AML-193 (cell line): ENCODE results near the gene NSMCE4A.
"Not testable (repeated sequence)": the region's sequence is repeated elsewhere in the genome, so short reads cannot be mapped to it uniquely, and the experiment has no call there.

Source experiments
- DNase-seq, 2 experiments: peaks; one replicate each; lab custom pipeline; 2025; lab: John Stamatoyannopoulos, UW

NSMCE4A gene

DNA sequence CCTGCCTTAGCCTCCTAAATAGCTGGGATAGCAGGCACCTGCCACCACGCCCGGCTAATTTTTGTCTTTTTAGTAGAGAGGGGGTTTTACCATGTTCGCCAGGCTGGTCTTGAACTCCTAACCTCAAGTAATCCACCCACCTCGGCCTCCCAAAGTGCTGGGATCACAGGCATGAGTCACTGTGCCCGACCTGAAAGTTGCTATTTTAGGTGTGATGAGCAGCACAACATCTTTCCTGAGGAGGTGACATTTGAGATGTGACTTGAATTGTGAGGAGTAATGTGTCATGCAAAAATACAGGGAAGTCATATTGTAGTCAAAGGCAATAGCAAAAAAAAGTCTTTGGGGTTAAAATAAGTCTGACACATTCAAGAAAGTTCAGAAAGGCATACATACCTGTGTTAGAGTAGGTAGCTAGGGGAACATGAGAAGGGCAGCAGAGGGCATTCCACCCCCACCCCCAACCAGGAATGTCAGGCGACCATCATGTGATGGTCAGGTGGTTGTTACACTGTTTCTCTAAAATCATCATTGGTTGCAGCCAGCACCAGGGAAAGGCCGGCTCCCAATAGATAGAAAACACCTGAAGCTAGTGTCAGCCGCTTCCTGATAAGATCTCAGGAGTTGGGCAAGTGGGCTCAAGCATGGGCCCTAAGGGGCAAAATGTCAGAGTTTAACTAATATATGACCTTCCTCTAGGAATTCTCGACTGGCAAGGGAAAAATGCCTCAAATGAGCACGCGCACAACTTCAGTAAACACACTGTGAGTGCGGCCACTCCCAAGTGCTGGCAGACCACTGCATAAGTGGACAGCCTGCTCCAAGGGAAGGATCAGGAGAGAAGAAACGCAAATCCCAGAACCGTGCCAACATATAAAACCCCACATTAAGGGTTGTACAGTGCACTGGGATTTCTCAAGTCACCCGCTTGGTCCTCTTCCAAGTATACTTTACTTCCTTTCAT is 13.6 kb upstream of the NSMCE4A start, which contains the start of gene TACC2:
Gene TACC2 (plus strand): TSS at position 803 of the 964 bp plus-strand sequence. CDS start 32,819 bp downstream, outside the sequence.
- no peak for DNase-seq

DNA sequence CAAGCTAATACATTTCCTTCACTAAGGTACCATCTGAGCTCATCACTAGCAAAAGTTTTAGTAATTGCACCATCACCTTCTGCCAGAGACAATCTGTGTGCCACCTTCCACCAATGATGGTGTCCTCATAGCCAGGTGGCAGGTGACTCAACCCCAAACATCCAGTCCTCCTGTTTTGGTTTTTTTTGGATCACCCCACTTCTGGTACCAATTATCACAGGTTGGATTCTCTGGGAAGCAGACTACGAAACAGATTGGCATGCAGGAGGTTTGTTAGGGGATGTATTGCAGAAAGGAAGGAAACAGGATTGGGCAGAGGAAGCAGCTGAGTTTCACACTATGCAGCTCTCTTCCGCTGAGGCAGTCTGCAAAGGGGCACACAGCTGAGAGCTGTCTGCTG is 9.4 kb upstream of the NSMCE4A start:
- DNase-seq: no peak

DNA sequence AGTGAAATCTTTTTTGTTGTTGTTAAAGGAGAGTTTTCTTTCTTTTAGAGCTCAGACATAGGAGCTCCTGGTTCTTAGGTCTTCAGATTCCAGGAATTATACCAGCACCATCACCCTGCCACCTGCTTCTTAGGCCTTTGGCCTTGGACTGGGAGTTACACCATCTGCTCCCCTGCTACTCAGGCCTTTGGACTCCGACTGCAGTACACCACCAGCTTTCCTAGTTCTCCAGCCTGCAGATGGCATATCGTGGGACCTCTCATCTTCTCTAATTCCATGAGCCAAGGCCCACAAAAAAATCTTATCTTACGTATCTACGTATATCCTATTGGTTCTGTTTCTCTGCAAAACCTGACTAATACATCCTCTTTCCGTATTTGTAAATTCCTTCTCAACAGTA is 8.8 kb upstream of the NSMCE4A start:
- no peak for DNase-seq

DNA sequence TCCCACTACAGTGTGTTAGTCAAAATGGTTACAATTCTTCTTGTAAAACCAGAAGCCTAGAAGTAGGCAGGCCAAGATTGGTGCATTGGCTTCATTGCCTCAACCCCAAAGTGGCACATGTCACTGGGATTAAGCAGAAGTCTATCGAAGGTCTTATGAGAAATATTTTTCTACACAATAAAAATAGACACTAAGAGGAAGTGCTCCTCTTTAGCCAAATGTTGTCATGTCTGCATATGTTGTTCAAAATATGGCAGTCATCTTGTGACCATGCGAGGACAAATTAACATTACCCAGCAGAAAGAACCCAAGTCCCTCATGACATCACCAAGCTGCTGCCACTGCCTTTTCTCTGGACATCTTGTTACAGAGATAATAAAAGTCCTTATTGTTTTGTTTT is 6.3 kb upstream of the NSMCE4A start:
- DNase-seq: no peak

DNA sequence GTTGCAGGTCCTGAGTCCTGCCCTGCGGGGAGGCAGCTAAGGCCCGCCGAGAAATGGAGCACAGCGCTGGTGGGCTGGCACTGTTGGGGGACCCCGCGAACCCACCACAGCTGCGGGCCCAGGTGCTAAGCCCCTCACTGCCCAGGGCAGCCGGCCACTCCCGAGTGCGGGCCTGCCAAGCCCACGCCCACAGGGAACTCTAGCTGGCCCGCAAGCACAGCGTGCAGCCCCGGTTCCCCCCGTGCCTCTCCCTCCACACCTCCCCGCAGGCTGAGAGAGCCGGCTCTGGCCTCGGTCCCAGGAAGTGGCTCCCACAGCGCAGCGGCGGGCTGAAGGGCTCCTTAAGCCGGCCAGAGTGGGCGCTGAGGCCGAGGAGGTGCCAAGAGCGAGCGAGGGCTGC is 3.5 kb upstream of the NSMCE4A start:
- DNase-seq: no peak

DNA sequence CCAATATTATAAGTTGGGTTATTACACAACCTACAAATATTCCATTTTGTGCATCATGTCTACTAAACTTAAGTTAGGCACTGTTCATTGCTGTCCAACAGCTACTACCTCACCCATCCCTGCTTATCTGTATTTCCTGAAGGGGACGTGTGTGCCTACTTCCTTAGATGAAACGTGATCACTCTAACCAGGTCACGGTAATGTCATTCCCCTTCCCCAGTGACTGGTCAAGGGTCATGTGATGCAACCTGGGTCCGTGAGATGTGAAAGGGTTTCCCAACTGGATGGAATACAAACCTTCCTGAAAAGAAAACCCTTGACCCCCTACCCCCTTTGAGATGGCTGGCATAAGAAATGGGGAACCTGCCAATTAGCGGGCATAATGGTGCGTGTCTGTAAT is 1.6 kb upstream of the NSMCE4A start:
- DNase-seq: no peak

DNA sequence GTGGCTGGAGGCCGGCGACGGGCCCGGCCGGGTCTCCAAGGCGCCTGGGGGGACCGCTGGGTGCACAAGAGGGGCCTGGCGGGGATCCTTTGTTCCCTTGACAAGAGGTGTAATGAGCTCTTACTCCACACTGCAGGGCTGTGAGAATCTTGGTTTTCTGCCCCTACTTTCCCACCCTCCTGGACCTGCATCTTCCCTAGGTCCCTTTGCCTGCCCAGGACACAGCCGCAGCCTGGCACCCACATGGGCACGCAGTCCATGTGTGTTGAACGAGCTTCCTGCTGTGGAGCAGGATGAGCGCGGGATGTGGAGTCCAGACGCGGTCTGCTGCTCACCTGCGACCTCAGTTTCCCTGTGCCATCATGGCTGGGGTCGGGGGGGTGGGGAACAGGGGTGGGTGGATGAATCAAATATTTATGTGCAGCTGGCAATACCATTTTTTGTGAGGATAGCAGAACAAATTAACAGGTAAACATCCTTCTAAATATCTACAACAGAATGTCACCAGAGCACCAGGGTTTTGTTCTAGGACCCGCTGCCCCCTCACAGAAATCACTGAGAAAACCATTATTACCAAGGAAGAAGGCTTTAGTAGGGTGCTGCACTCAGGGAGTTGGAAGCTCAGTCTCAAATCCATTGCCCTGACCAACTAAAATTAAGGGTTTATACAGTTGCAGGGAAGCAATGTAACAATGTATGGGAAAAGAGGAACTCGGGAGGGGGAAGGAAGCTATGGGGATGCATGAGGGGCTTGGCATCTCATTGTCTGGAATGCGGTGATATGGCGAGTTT is 474 bp upstream of the NSMCE4A start:
- DNase-seq: no peak

DNA sequence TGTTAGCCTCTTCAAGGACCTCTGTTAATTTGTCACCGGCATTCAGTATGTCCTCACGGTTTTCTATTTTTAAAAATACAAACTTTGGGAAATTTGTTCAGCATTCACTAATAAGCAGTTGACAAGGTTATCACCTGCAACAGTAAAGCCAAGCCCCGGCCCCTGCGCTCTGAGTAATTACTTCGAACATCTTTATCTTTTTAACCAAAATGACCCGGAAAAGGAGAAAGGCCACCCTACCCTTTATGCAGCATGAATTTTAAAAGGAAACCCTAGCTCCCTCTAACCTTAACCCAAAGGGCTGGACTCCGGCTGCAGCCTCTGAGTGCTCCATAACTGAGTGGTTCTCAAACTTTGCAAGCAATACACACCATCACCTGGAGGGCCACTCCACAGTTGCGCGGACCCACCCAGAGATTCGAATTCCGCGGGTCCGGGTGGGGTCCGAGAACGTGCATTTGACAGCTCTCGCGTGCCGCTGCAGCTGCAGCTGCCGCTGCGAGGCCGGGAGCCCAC is 940 bp downstream of the NSMCE4A start:
- no peak for DNase-seq

DNA sequence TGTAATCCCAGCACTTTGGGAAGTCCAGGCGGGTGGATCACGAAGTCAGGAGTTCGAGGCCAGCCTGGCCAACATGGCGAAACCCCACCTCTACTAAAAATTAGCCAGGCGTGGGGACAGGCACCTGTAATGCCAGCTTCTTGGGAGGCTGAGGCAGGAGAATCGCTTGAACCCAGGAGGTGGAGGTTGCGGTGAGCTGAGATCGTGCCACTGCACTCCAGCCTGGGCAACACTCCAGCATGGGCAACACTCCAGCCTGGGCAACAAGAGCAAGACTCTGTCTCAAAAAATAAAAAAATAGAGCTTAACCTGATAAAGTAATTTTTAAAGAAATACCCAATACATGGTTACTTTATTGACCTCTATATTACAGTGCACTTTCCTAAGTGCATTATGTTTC is 5.9 kb downstream of the NSMCE4A start:
- not testable (repeated sequence) for DNase-seq

DNA sequence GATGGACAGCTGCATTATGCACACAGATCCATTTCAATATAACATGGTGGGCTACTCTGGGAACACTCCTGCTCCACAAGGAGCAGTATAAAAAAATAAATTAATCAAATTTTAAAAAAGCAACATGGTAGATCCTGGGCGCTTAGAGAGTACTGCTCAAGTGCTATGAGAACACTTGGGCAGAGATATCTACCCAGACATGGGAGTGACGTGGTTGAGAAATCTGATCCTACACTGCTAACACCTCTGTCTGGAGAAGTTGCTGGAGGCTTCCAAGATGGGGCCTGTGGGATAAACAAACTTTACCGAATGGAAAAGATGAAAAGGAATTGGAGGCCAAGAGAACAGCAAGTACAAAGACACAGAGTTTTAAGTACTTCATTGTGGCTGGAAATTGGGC is 9.0 kb downstream of the NSMCE4A start:
- DNase-seq: no peak

DNA sequence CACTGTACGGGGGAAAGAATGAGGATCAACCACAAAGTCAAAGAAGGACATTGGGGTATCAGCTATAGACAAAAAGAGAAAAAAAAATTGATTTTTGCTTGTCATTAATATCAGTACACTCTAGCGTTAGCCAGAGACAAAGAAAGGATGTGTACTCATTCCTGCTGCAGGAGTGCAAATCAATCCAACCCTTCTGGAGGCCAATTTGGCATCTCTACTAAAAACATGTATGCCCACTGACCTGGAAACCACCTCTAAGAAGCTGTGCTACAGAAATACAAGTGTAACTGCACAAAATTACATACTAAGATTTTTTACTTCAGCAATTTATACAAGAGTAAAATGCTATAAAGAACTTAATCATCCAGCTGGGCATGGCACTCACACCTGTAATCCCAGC is 13.6 kb downstream of the NSMCE4A start:
- no peak for DNase-seq

DNA sequence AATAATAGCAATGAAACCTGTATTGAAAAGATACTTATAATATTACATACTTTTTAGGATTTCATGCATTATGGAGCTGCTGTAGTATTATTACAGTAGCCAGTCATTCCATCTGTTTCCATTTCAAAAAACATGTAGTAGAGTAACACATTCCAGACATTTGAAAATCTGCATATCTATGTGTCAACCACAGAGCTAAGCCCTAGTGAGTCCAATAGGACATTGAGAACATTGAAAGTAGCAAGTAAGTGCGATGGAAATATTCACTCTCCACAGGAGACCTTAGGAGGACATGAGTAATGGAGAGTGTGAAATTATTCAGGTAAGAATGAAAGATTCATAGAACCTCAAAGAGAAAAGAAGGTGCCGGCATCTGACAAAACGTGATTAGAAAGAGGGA is 15.3 kb downstream of the NSMCE4A start:
- no peak for DNase-seq

DNA sequence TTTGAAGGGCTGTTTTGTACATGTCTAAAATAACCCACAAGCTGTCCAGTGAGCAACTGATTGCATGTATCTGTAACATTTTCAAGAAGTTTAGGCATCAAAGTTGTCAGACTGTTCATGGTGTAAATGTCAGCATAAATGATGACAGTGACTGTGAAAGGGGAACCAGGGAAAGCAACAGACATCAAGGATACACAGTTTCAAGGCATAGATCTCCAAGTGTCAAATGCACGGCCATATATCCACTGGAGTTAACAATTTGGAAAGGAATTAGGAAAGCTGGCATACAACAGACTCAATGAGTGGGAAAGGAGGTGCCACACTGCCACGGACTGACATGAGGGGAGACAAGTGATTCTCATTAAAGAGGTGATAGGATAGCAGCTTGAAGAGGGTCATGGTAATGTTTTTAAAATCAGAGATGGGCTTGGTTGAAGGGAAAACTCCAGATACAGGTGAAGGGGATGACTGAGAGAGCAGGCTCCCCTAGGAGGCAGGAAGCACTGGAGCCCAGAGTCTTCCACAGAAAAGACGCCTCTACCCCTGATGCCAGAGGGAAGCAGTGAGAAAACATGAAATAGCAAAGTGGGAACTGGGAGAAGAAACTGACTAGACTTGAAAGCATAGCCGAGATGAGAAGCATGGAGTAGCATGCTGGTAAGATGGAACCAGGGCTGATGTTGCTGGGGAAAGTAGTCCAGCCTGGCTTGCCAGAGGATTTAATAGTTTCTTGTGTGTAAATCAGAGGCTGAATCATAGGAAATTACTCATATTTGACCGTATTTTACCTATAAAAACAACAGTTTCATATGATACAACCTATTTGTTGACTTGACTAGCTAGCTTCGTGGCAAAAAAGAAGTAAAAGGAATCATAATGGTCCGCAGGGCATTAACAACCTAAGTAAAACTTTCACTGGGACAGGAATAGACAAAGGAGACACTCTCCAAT is 18.6 kb downstream of the NSMCE4A start:
- DNase-seq: no peak

DNA sequence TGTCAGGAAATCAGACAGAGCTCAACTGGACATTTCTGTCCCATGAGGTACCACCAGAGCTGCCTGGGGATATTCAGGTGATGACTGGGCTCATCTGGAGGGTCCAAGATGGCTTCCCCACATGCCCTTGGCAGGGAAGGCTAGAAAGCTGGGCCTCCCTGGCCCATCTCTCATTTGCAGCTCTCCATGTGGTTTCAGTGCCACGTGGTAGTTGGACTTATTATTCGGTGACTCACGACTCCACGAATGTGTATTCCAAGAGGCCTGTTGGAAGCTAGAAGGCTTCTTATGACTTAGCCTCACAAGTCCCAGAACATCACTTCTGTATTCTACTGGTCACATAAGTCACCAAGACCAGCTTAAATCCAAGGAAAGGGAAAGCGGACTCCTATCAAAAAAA is 22.8 kb downstream of the NSMCE4A start:
- no peak for DNase-seq

DNA sequence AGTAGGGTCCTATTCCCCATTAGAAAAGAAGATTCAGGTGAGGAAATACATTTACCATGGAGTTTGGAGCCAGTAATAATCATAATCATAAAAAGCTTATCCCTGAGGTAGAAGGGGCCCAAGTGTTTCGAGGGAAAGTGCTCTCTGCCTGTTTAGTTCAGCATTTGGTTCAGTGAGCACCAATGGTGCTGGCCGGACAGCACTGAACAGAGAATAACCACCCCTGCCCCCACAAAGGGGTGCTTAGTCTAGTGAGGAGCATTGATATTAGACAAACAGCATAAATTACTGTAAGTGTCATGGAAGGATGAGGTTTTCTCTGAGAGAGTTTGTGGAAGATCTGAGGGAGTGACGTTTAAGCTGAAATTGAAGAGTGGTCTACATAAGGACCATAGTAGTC is 25.6 kb downstream of the NSMCE4A start:
- no peak for DNase-seq

DNA sequence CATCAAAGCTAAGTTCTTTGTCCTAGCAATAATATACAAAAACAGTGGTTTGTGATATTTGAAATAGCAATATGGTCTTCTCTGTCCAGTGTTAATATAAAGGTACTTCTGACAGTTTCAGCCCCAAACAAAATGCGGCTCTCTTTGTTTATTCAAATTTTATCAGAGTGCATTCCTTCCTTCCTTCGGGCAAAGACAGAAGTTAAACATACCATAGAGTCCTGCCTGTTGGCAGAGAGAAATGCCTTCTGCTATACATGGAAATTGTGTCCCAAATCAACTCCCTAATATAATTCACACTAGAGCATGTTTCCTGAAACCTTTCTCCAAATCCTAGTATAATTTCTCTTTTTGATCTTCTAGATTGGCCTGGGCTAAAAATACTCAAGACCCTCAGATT is 26.0 kb downstream of the NSMCE4A start:
- DNase-seq: no peak

DNA sequence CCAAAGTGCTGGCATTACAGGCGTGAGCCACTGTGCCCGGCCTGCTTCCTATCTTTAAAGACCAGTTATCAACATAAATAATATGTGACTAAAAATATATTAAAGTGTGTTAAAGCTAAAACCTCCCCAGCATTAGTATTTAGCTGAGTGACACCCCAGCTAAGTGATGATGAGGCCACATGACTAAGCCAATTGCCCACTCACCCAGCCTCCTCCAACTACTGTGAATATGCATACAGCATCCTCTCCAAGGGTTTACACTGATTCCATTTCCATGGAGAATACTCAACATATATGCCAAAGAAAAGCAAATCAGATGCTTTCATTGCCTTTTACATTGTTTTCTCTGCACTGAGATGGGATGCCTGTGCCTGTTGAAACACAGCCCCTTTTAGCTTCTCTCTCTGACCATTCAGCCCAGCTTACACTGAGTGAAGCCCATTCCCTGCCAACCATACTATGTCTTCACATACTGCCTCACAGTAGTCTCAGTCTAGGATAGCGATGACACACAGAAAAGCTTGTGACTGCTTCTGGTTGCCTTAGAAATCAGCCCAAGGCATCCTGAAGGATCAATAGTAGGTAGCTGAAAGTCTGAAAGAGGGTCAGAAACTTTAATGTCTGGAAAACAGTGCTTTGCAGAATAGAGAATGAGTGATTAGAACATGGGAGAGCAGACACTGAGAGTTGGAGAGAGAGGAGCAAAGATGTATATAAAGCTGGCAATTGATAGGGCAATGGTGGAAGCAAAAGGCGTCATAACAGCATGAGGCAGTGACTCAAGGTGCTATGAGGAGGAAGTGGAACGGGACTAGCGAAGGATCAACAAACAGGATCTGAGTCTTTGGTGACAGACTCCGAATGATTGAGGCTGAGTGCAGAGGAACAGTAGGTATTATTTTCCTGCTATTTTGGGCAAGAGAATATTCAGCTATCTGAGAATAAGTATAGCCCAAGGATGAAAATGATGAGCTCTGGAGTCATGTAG is 27.4 kb downstream of the NSMCE4A start:
- DNase-seq: no peak

DNA sequence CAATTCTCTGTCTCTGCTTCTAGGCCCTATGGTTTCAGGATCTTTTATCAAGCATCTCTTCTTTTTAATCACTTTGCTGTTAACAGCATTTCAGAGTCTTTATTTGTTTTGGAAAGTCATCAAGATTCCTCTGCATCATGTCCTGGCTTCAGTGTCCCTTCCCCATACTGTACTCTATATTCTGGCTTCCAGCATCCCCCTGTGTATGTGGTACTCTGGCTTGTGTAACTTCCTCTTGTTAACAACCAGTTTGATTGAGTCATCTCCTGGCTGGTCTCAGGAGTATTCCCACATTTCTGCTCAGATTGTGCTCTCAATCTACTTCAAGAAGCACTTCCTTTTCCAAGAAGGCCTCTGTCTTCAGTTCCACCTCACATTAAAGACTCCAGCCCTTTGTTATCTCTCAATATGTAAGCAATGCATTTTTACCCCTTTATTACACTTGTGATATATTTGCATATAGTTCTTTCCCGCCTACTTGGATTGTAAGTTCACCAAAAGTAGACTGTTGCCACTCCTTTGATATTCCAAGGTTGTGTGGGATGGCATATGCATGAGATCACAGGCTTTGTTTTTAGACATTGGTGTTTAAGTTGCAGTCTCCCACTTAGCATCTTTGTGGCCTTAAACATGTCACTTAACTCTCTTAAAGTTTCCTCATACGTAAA is 32.1 kb downstream of the NSMCE4A start:
- peak; percentile 73 to 74 for DNase-seq

DNA sequence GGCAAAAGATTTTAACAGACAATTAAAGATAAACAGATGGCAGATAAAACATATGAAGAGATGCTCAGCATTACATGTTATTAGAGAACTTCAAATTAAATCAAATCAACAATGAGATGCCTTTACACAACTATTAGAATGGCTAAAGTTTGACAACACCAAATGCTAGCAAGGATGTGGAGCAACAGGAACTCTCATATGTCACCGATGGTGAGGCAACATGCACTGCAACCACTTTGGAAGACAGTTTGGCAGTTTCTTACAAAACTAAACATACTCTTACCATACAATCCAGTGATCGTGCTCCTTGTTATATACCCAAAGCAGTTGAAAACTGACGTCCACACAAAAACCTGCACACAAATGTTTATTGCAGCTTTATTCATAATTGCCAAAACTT is 33.5 kb downstream of the NSMCE4A start:
- DNase-seq: peak; percentile 18 to 33

DNA sequence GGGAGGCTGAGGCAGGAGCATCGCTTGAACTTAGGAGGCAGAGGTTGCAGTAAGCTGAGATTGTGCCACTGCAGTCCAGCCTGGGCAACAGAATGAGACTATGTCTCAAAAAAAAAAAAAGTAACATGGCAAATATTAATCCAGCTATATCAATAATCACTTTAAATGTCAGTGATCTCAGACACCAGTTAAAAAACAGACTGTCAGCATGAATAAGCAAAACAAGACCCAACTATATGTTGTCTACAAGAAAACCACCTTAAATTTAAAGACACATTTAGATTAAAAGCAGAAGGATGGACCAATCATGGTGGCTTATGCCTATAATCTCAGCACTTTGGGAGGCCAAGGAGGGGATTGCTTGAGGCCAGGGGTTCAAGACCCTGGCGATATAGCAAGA is 38.7 kb downstream of the NSMCE4A start:
- no peak for DNase-seq
